Dermis microvascular lymphatic vessel endothelial cell (primary cell): Measurements from ENCODE around the gene HYAL4. TPM values are rescaled to one million over a fixed set of nuclear protein-coding genes. Genes with fewer than 3 reads are reported as not detected.
"Not testable (repeated sequence)": the region's sequence is repeated elsewhere in the genome, so short reads cannot be mapped to it uniquely, and the experiment has no call there.

Experiments
- DNase-seq, 2 donors: peaks; one replicate each; pipeline versions ENCODE4 v3.0.0 to v3.0.0-alpha.2; 2010; ENCODE audit warnings: low read depth in 2 of 2
- total RNA-seq: library from RNA; depleted of rRNA; stranded (reverse); fragments of >200 nt; gene quantifications from 2 replicates; pipeline ENCODE4 v1.2.1, GENCODE V29; 2014

The HYAL4 gene, protein sequence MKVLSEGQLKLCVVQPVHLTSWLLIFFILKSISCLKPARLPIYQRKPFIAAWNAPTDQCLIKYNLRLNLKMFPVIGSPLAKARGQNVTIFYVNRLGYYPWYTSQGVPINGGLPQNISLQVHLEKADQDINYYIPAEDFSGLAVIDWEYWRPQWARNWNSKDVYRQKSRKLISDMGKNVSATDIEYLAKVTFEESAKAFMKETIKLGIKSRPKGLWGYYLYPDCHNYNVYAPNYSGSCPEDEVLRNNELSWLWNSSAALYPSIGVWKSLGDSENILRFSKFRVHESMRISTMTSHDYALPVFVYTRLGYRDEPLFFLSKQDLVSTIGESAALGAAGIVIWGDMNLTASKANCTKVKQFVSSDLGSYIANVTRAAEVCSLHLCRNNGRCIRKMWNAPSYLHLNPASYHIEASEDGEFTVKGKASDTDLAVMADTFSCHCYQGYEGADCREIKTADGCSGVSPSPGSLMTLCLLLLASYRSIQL
- total RNA-seq: 0.39 and 1.0 TPM in 2 replicates

- no peak for DNase-seq
Observed at GRCh38 chr7:123844712-123845219, at the start of gene HYAL4. TSS of gene HYAL4 (plus strand) at chr7:123845169. CDS start at chr7:123868274, 23,105 bp downstream.

DNA sequence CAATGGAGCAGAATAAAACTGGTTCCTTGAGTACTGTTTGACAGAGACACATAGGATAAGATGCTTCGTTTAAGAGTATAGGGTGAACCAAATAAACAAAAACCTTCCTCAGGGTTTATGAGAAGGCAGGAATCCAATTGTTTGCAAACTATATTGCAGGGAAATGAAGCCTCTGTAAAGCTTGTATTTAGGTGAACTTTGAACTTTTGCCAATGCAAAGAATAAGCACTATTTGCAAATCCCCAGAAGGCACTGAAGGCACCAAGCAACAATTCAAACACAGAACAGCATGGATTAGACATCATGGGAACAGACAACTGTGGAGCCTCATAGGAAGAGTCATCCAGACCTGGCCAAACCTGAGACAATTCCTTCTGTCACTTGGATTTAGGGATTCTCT lies 49.1 kb upstream of the HYAL4 start:
- no peak for DNase-seq

- DNase-seq: no peak
Observed at GRCh38 chr7:123796568-123796967, 48.4 kb upstream of the HYAL4 start.

DNA sequence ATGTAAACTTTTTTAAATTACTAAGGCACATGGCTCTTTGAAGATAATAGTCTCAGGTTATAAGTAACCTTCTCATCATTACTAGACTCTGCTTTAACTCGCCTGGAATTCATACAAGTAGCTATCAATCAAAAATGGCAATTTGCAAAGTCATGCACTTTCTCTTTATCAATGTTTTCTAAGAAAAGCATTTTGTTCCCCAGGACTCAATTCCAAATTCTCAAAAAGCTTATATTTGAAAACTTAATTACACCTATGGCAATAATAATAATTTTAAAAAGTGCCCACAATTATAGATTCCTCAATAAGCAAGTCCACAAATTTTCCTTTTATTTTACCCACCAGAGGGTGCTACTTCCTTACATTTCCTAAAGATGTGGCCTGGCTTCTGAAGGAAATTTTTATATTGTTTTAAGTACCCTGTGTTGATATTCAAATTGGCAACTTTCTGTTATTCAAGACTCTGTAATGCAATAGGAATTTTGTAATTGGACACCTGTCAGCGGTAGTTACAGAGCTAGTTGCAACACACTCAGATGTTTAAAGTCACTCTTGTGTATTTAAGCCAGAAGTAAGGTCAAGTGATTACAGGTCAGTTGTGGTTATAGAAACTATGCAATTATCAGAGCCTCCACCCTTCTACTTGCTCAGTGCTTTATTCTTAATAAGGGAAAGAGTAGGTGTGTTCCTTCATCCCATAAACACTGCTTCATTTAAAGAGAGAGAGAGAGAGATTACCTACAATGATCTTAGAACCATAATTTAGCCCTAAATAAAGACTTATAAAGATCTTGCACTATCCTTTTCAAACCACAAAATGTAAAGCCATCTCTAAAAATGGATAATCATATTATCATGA lies 47.1 kb upstream of the HYAL4 start:
- peak; percentile 36 to 79 for DNase-seq

- no peak for DNase-seq
Observed at GRCh38 chr7:123798532-123799188, 46.3 kb upstream of the HYAL4 start.

DNA sequence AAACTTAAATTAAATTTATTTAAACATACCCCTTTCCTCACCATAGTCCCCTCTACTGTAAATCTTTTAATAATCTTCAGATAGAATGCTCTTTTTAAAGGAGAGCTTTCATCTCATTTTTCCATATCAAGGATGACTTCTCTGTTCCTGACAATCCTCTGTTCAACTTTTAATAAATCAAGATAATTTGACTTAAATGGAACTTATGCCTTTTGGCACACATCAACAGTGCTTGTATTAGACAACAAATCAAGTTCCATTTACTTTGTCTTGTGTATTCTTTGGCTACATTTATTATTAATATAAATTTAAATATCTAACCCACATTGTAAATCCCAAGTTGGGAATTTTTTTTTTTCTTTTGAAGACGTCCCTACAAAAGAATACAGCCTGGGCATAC lies 42.7 kb upstream of the HYAL4 start:
- no peak for DNase-seq

DNA sequence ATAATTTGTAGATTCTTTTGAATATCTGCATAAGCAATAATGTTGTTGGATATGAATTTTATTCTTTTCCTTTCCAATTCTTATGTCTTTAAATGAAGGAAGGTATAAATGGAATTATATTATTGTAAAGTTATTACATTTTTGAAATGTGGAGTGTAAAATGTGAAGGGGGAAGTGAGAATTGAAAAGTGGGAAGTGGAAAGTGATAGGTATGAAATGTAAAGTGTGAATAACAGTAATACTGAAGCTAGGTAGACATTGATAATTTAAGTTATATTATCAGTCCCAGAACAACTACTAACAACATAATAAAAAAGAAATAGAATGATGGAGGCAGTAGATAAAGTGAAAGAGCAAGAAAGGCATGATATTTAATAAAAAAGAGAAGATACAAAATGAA lies 39.7 kb upstream of the HYAL4 start:
- DNase-seq: no peak

- DNase-seq: no peak
Observed at GRCh38 chr7:123809471-123809870, 35.5 kb upstream of the HYAL4 start.

DNA sequence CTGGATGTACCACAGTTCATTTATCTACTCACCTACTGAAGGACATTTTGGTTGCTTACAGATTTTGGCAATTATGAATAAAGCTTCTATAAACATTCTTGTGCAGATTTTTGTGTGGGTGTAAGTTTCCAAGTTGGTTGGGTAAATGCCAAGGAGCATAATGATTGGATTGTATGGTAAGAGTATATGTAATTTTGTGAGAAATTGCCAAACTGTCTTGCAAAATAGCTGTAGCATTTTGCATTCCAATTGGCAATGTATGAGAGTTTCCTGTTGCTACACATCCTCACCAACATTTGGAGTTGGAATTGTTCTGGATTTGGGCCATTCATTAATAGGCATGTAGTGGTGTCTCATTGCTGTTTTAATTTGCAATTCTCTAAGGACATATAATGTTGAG lies 33.9 kb upstream of the HYAL4 start:
- DNase-seq: no peak

DNA sequence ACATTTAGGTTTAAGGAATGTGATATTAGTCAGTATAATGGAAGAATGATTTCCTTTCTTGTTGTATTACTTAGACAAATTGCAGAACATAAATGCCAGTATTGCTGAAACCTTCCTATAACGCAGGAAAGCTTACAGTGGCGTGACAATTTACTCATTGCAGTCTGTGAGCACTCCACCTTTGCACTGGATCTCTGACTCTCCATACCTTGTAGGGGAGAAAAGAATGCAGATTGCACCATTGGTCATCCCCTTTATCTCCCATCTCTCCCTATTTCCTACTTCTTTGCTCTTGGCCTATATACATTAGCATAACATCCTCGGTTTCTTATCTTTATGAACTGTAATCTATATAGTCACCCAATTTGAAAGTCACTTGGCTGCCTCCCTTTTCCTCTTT lies 28.1 kb upstream of the HYAL4 start:
- no peak for DNase-seq

DNA sequence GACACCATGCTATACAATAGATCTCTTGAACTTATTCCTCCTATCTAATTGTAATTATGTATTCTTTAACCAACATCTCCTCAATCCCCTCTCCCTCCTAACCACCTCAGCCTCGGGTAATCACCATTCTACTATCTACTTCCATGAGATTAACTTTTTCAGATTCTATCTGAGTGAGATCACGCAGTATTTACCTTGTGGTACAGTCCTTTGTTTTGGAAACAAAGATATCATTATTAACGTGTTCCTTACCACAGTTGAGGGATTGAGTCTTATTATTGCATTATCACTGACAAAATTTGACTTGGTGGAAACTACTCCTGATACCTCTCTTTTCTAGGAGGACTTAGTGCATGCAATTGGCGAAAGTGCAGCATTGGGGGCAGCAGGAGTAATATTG lies 26.0 kb upstream of the HYAL4 start:
- DNase-seq: no peak

- DNase-seq: not testable (repeated sequence)
Observed at GRCh38 chr7:123819795-123820194, 25.2 kb upstream of the HYAL4 start.

GRCh38 chr7:123820864-123821263 lies 24.1 kb upstream of the HYAL4 start:
- DNase-seq: no peak

GRCh38 chr7:123821320-123821719 lies 23.6 kb upstream of the HYAL4 start:
- no peak for DNase-seq

DNA sequence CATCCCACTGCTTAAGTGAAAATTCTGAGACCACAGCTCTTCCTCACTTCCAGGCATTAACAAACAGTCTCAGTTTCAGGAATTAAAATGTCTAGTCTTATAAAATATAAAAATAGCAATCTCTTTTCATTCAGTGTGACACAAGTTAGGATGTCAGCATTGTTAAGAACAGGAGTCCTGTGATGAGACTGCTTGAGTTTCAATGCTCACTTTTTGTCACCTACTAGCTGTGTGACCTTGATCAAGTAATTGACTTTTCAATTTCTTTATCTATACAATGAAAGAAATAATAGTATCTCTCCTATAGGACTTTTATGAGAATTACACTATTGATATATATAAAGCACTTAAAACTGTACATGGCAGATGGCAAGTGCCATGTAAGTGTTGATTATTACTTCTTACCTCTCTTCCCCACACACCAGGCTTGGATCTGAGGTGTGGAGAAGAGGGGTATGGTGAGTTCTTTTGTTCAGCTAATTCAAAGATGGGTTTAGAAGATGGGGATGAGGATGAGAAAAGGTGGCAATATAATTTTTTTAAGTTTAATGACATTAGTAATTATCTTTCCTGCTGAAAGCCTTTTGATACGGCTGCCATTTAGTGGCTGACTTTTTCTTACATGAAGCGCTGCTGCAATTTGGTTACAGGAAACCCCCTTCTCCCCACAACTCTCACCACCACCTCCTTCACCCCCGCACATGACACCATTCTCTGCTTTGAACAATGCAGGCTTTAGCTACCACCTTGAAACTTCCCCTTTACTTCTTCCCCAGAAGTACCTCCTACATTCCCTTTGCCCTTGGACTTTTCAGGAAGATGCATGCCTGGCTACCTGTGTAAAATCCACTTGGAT lies 20.8 kb upstream of the HYAL4 start:
- DNase-seq: no peak

- DNase-seq: no peak
Observed at GRCh38 chr7:123824754-123825067, 20.3 kb upstream of the HYAL4 start.

GRCh38 chr7:123828805-123829204 lies 16.2 kb upstream of the HYAL4 start:
- no peak for DNase-seq

DNA sequence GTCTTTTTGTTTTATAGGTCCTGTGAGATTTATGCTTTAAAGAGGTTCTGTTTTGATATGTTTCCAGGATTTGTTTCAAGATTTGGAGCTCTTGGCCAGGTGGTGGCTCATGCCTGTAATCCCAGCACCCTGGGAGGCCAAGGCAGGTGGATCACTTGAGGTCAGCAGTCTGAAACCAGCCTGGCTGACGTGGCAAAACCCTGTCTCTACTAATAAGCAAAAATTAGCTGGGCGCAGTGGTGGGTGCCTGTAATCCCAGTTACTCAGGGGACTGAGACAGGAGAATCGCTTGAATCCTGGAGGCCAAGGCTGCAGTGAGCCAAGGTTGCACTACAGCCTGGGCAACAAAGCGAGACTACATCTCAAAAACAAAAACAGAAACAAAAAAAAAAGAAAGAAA lies 8.3 kb upstream of the HYAL4 start:
- DNase-seq: no peak

GRCh38 chr7:123839106-123839505 lies 5.9 kb upstream of the HYAL4 start:
- not testable (repeated sequence) for DNase-seq

DNA sequence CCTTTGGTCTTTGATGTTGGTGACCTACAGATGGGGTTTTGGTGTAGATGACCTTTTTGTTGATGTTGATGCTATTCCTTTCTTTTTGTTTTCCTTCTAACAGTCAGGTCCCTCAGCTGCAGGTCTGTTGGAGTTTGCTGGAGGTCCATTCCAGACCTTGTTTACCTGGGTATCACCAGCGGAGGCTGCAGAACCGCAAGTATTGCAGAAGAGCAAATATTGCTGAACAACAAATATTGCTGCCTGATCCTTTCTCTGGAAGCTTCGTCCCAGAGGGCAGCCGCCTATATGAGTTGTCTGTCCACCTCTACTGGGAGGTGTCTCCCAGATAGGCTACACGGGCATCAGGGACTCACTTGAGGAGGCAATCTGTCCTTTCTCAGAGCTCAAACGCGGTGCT lies 827 bp upstream of the HYAL4 start:
- not testable (repeated sequence) for DNase-seq

- DNase-seq: no peak
Observed at GRCh38 chr7:123845823-123846216, 851 bp downstream of the HYAL4 start.
